Vagina (tissue), 2 donors: Measurements from ENCODE around the gene LIN7C. TPM values are rescaled to one million over a fixed set of nuclear protein-coding genes. Genes with fewer than 3 reads are reported as not detected.
A peak's percentile ranks its signal among the peaks of the same experiment; 100 is the strongest.

Experiments
- DNase-seq, 2 donors: peaks; one replicate each; pipeline ENCODE4 v3.0.0-alpha.2; 2017; ENCODE audit errors: extremely low spot score in 2 of 2
- H3K27ac ChIP-seq: fragments of 200-600 bp; sonication (generic); one replicate; pipeline ENCODE4 v1.5.1; 2019
- H3K27me3 ChIP-seq: fragments of 200-600 bp; sonication (generic); one replicate; pipeline ENCODE4 v1.5.1; 2019
- H3K36me3 ChIP-seq, 2 donors: fragments of 200-600 bp; sonication (generic); one replicate each; pipeline ENCODE4 v1.5.1; 2017 to 2019
- H3K4me1 ChIP-seq: fragments of 200-600 bp; sonication (generic); one replicate; pipeline ENCODE4 v1.5.1; 2019
- H3K4me3 ChIP-seq, 2 donors: fragments of 200-600 bp; sonication (generic); 1 replicate in 1 of 2; 2 replicates in 1 of 2; pipeline ENCODE4 v1.5.1; 2016 to 2019
- H3K9me3 ChIP-seq: fragments of 200-600 bp; sonication (generic); one replicate; pipeline ENCODE4 v1.5.1; 2019
- POLR2A ChIP-seq, 2 donors: fragments of 450-650 bp; IDR thresholded peaks; one replicate each; pipeline ENCODE4 v1.6.1; 2017; ENCODE audit warnings: antibody characterized with exemption in 2 of 2, mild to moderate bottlenecking in 2 of 2, moderate library complexity in 2 of 2
- POLR2AphosphoS5 ChIP-seq, 2 donors: sonication (generic); formaldehyde crosslinking; IDR thresholded peaks; one replicate each; pipeline ENCODE4 v1.9.0; 2017; ENCODE audit warnings: antibody characterized with exemption in 2 of 2, mild to moderate bottlenecking in 2 of 2, low read depth in 1 of 2; ENCODE audit not compliant: insufficient read depth in 1 of 2
- intact Hi-C: fragments of 100-400 bp; cut with DNase I; formaldehyde crosslinking; loops from one replicate; pipeline ENCODE4 v1.15.1; 2023
- total RNA-seq: library from RNA; depleted of rRNA; stranded (reverse); fragments of >200 nt; gene quantifications from one replicate; pipeline ENCODE4 v1.2.3, GENCODE V29; 2016
- TF ChIP-seq, protein P1 (sequence below), 3 experiments: fragments of 450-650 bp in 2 of 3; fragments of 200-600 bp in 1 of 3; sonication (generic) in 1 of 3; IDR thresholded peaks; one replicate each; pipeline ENCODE4 v1.5.1; 2017 to 2019; ENCODE audit warnings: antibody characterized with exemption in 3 of 3, mild to moderate bottlenecking in 2 of 3, moderate library complexity in 2 of 3

LIN7C gene
- total RNA-seq, 1 donor from 2014 or later, result 30.9 TPM

DNA sequence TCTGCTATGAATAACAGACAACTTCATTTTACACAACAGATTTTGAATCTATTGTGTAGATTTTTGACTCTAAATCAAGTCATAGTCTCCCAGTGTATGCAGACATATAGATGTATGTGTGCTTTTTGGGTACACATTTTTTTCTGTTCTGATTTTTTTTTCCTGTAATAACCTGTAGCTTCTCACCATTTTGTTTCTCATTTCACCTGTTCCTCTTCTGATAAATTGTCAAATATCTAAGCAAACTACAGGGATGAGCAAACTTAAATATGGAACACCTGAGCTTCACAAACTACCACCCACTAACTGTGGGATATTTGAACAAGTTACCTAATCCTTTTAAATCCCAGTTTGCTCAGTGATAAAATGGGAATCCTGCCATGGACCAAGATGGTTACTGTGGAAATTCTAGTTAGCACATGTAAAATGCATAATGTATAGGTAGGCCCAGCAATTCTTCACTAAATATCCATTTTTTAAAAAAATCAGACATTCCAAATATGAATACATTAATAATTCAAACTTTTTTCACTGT is 49.7 kb downstream of the LIN7C start:
- Histone ChIP-seq H3K27ac (no peak overlapping the region), H3K4me1 (peaks cover 37% of the 10 kb centered on the region), H3K4me3 (no peak overlapping the region), H3K27me3 (no peaks in the 10 kb centered on the region), H3K36me3 (no peaks in the 10 kb centered on the region), H3K9me3 (no peaks in the 10 kb centered on the region)
- TF ChIP-seq, protein P1, sequence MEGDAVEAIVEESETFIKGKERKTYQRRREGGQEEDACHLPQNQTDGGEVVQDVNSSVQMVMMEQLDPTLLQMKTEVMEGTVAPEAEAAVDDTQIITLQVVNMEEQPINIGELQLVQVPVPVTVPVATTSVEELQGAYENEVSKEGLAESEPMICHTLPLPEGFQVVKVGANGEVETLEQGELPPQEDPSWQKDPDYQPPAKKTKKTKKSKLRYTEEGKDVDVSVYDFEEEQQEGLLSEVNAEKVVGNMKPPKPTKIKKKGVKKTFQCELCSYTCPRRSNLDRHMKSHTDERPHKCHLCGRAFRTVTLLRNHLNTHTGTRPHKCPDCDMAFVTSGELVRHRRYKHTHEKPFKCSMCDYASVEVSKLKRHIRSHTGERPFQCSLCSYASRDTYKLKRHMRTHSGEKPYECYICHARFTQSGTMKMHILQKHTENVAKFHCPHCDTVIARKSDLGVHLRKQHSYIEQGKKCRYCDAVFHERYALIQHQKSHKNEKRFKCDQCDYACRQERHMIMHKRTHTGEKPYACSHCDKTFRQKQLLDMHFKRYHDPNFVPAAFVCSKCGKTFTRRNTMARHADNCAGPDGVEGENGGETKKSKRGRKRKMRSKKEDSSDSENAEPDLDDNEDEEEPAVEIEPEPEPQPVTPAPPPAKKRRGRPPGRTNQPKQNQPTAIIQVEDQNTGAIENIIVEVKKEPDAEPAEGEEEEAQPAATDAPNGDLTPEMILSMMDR (IDR thresholded peaks at IDR 0.05), result no peak
- no peak for TF ChIP-seq POLR2AphosphoS5 (IDR thresholded peaks at IDR 0.05; ENCODE audit: insufficient read depth in 1 of 2, low read depth in 1 of 2)
- TF ChIP-seq POLR2A (IDR thresholded peaks at IDR 0.05), result no peak
- intact Hi-C loops, result no loop called here
- no peak for DNase-seq

DNA sequence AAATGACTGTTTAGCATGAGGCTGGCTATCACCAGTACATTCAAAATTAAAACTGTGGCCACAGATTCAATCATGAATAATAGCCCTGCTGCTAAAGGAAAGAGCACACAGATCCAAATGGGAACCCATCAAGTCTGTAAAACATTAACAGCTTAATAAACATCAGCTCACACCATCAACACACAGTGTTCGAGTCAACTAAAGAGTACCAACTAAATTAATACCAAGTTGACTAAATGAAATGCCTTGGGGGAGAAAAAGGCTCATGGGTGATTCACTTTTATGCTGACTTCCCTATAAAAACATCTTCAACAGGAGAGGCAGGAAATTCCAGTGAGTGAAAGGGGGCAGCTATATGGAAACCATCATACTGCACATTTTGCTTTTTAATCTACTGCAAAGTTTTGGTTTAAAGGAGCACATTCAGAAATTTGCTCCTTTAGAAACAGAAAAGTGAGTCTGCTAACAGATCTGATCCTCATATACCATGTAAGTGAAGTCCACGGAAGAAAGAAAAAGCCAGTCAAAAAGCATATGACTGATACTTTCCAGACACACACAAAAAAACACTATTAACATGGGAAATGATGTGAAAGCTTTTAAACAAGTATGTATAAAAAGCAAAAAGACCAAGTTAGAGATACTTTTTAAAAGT is 50.3 kb downstream of the LIN7C start:
- Histone ChIP-seq H3K4me3 (no peak overlapping the region), H3K27ac (no peak overlapping the region), H3K36me3 (no peaks in the 10 kb centered on the region), H3K9me3 (no peaks in the 10 kb centered on the region), H3K4me1 (peaks cover 43% of the 10 kb centered on the region), H3K27me3 (no peaks in the 10 kb centered on the region)
- intact Hi-C loops, result no loop called here
- TF ChIP-seq POLR2AphosphoS5 (IDR thresholded peaks at IDR 0.05; ENCODE audit: insufficient read depth in 1 of 2, low read depth in 1 of 2) (peak in 1 of 2 donors; percentile 36), POLR2A (IDR thresholded peaks at IDR 0.05) (no peak)
- no peak for DNase-seq

DNA sequence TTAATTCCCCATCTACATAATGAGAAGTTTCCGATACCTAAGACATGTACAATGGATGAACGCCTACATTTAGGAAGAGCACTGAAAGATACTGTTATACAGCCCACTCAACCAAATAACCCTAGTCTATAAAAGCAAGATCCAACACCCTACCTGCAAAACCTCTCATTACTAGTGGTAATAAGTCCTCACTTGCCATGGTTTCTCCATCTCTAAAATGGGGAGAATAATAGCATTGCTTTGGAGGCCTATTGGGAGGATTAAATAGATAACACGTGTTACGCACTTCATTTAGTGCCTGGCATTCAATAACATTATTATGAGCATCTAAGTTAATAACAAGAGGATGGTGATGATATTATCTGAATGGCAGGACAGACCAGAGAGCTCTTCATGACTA is 50.9 kb downstream of the LIN7C start:
- no peak overlapping the region for H3K27ac ChIP-seq
- DNase-seq, result no peak
- H3K4me1 ChIP-seq, result peaks cover 48% of the 10 kb centered on the region
- H3K36me3 ChIP-seq, result no peaks in the 10 kb centered on the region
- H3K27me3 ChIP-seq, result no peaks in the 10 kb centered on the region
- intact Hi-C loops, result no loop called here
- H3K9me3 ChIP-seq, result no peaks in the 10 kb centered on the region
- H3K4me3 ChIP-seq, result no peak overlapping the region
- TF ChIP-seq, protein P1 (IDR thresholded peaks at IDR 0.05), result no peak

DNA sequence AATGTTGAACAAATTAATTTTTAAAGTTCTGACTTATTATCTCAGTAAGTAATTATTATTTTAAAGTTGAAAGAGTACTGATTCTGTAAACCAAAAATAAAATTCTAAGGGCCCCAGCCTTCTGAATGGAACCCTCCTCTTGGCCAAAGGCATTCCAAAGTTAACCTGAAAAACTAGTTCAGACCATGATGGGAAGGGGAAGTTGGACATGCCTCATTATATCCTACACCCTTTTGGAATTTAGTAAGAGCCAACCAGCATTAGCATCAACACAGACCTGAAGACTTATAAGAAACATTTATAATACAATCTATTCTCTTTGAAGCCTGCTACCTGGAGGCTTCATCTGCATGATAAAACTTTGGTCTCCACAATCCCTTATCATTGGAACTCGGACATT is 52.9 kb downstream of the LIN7C start:
- Histone ChIP-seq H3K27me3 (no peaks in the 10 kb centered on the region), H3K36me3 (no peaks in the 10 kb centered on the region), H3K9me3 (no peaks in the 10 kb centered on the region), H3K4me3 (no peak overlapping the region), H3K27ac (no peak overlapping the region), H3K4me1 (peaks cover 46% of the 10 kb centered on the region)
- intact Hi-C loops, result no loop called here
- no peak for TF ChIP-seq POLR2A (IDR thresholded peaks at IDR 0.05)
- TF ChIP-seq POLR2AphosphoS5 (IDR thresholded peaks at IDR 0.05; ENCODE audit: insufficient read depth in 1 of 2, low read depth in 1 of 2), result no peak
- TF ChIP-seq, protein P1 (IDR thresholded peaks at IDR 0.05), result no peak
- no peak for DNase-seq

DNA sequence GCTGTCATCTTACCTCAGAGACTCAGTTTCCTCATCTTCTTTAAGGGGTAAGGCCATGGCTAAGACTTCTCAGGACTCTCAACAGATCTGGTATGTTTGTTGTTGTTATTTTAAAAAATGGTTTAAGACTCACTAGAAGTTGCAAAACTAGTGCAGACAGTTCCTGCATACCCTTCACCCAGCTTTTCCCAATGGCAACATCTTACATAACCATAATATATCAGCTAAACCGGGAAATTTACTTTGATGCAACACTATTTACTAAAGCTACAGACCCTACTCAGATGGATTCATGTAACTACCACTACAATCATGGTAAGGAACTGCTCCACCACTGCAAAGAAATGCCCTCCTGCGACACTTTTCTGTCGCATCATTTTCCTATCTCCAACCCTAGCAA is 54.4 kb downstream of the LIN7C start:
- no peak for DNase-seq

More for the DNA sequence above, 54.4 kb downstream of the LIN7C start:
- TF ChIP-seq POLR2AphosphoS5 (IDR thresholded peaks at IDR 0.05; ENCODE audit: insufficient read depth in 1 of 2, low read depth in 1 of 2) (no peak), POLR2A (IDR thresholded peaks at IDR 0.05) (no peak)
- TF ChIP-seq, protein P1 (IDR thresholded peaks at IDR 0.05), result no peak
- peaks cover 41% of the 10 kb centered on the region for H3K4me1 ChIP-seq
- H3K36me3 ChIP-seq, result no peaks in the 10 kb centered on the region
- H3K27me3 ChIP-seq, result no peaks in the 10 kb centered on the region
- intact Hi-C loops, result no loop called here
- H3K9me3 ChIP-seq, result no peaks in the 10 kb centered on the region
- H3K4me3 ChIP-seq, result no peak overlapping the region
- H3K27ac ChIP-seq, result no peak overlapping the region
